Kasumi-1 (cell line): ENCODE measurements around the gene CCDC70.
A peak's percentile ranks its signal among the peaks of the same experiment; 100 is the strongest.

Experiments used
- DNase-seq, 2 experiments: peaks; one replicate each; lab custom pipeline; 2025; lab: John Stamatoyannopoulos, UW

Gene CCDC70

GRCh38 chr13:51829568-51829899 lies 32.2 kb upstream of the CCDC70 start:
- no peak for DNase-seq

DNA sequence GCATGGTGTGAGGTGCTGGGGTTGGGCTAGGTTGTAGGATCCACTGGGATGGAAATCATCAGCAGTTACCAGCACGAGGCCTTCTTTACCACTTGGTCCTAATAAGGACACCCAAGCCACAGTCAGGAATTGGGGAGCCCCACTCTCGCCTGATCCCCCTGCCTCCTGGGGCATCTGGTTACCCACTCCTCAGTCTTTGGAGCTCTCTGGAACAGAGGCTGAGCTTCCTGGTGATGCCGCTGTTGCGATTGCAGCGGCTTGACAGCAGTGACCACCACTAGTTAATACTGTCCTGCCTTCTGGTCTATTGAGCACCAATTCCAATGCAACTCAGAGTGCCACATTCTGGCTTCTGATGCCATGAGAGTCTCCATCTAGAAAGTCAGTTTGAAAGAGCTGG lies 30.2 kb upstream of the CCDC70 start:
- no peak for DNase-seq

- DNase-seq: peak; percentile 78 to 85
These were observed 29.2 kb upstream of the CCDC70 start for GRCh38 chr13:51832471-51833152.

DNA sequence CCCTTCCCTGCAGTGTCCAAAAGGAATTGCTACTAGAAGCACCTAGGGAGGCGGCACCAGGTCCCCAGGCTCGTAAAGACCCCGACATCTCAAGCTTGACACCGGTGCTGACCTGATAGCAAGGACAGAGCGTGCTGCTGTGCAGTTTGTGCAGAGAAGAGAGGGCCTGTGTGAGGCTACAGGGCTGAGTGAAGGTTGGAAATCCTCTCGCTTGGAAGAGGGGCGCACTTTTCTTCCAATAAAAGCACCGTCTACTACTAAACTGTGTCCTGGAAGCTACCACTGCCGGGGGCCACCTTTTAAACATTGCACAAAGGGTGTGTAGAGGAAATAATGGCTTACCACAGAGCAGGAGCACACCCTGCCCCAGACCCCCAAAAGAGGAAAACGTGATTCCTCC lies 27.8 kb upstream of the CCDC70 start:
- DNase-seq: peak; percentile 63 to 68

- no peak for DNase-seq
These were observed 27.1 kb upstream of the CCDC70 start for GRCh38 chr13:51834581-51835171.

GRCh38 chr13:51837016-51837415 lies 24.8 kb upstream of the CCDC70 start:
- no peak for DNase-seq

- no peak for DNase-seq
These were observed 23.4 kb upstream of the CCDC70 start for GRCh38 chr13:51838240-51838846.

DNA sequence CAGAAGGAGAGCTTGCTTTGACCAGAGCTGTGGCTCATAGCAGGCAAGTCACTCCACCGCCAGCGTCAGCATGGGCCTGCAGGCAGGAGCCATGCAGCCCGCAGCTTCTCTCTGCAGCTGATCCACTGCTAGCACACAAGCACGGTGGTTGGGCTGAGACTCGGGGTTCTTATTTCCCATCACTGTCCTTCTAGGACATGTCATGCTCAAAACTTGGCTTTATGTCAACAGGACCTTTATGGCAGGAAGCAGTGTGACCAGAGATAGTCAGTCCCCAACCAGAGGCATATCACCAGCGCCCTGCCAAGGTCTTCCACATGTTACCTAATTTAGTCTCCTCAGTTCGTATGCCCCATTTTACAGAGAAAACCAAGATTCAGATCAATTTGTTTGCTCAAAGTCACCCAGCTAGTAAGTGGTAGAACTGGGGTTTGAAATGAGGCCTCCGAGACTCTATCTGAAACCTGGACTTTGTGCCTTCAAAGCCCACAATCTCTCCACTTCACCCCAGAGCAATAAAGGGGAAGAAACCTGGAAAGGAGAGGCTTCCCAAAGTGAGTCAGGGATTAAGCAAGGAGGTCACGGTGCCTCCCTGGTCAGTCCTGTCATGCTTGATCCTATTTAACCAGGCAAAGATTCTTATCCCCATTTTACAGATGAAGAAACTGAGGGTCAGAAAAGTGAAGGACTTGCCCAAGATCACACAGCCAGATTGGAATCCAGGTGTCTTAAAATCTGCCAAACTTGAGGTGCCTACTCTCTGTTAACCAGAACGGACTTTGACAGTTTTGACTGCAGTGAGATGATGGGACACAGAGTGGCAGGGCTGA lies 21.8 kb upstream of the CCDC70 start:
- no peak for DNase-seq

- DNase-seq: no peak
These were observed 20.9 kb upstream of the CCDC70 start for GRCh38 chr13:51840917-51841316.

DNA sequence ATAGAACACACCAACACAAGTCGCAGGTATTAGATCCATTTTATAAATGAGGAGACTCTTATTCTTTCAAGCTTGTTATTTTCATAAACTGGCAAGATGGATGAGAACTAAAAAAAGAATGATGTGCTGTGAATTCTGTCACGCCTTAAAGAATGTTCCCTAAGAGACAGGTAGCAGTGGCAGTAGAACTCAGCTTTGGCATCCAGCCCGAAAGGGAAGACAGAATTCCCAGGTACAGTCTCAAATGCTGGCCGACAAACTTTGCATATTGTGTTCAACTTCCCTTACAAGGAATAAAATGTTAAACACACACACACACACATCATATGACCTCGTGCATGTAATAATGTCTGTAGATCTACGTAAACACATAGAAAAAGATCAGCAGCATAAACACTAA lies 20.0 kb upstream of the CCDC70 start:
- no peak for DNase-seq

GRCh38 chr13:51843529-51843928 lies 18.2 kb upstream of the CCDC70 start:
- no peak for DNase-seq

GRCh38 chr13:51844862-51845573 lies 16.8 kb upstream of the CCDC70 start, which contains the start of gene TMEM272:
TSS of gene TMEM272 (minus strand) at chr13:51845177. CDS start at chr13:51838530, 6,647 bp downstream.
- peak; percentile 41 to 51 for DNase-seq

GRCh38 chr13:51845574-51846318 lies 16.0 kb upstream of the CCDC70 start:
- no peak for DNase-seq

DNA sequence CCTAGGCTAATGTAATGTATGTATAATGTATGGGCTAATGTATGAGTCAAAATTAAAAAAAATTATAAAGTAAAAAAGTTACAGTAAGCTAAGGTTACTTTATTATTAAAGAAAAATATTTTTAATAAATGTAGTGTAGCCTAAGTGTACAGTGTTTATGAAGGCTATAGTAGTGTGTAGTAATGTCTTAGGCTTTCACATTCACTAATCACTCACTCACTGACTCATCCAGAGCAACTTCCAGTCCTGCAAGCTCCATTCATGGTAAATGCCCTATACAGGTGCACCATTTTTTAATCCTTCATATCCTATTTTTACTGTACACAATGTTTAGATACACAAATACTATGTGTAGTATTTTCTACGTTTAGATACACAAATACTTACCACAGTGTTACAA lies 15.0 kb upstream of the CCDC70 start:
- DNase-seq: no peak

DNA sequence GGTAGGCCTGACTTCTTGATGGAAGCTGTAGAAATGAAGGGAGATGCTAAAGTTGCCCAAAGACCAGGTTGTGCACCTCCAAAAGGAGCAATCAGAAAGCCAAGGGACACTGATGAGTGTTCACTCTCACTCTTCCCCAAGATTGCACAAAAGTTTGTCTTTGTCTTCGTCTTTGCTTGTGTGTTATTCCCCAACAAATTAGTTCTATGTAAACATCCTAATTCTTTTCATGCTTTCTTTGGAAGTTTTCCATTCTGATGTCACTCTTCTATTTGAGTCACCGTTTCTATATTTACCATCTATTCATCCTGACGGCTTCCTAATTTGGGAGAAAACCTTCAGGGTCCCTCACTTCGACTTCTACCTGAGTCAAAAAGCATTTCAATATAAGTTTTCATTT lies 13.1 kb upstream of the CCDC70 start:
- DNase-seq: no peak

DNA sequence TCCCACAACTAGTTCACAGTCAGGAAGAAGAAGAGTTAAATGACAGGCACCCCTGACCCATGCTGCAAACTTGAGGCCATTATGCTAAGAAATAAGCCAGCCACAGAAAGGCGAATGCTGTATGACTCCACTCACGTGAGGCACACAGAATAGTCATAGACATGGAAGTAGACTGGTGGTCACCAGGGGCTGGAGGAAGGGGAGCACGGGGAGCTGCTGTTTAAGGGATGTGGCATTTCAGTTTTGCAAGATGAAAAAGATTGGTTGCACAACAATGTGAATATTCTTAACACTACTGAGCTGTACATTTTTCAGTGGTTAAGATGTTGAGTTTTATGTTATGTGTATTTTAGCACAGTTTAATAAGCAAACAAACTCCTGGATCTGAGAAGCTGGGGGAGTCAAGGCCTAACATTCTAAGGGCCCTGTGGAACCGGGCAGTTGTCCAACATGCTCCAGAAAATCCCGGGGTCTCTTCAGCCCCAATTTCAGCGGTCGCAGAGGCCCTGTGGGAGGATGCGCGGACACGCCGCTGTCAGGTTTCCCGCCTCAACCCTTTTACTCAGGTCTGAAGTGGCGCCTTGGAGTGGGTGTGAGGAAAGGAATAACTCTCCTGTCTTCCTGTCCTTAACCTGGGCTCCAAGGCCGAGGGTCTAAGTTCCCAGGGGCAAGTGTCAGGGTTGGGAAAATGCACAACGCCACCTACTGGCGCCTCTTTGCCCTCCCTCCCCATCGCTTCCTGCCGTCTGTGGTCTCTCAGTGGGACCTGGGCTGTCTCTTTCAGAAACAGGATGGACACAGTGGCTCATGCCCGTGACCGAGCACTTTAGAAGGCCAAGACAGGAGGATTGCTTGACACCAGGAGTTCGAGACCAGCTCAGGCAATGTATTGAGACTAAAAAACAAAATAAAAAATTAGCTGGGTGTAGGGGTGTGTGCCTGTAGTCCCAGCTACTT lies 12.3 kb upstream of the CCDC70 start:
- peak; percentile 28 to 53 for DNase-seq

GRCh38 chr13:51856027-51856736 lies 5.6 kb upstream of the CCDC70 start:
- no peak for DNase-seq

DNA sequence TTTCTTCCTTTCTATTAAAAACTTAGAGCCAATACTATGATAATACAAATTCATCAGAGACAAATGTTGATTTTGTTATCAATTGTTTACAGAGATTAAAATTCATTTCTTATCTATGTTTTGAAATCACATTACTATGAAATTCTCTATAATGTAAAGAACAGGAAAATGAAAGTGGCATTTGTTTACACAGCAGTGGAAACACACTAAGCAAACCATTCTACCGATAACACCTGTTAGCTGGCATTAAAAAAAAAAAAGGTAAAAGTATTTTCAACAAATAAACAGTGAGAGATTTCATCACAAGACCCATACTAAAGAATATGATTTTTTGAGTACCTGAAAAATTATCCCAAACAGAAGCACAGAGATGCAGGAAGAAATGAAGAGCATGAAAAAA lies 4.8 kb upstream of the CCDC70 start:
- DNase-seq: no peak

GRCh38 chr13:51858433-51859247 lies 3.1 kb upstream of the CCDC70 start:
- DNase-seq: no peak
